GM19099 (cell line): ENCODE results near the gene RBM23.

Experiments
- POLR2A ChIP-seq: IDR thresholded peaks from 3 replicates; pipeline ENCODE4 v1.6.1; 2011; ENCODE audit warnings: low read depth; ENCODE audit not compliant: insufficient read length; ENCODE audit errors: extremely low read depth

Gene RBM23

DNA sequence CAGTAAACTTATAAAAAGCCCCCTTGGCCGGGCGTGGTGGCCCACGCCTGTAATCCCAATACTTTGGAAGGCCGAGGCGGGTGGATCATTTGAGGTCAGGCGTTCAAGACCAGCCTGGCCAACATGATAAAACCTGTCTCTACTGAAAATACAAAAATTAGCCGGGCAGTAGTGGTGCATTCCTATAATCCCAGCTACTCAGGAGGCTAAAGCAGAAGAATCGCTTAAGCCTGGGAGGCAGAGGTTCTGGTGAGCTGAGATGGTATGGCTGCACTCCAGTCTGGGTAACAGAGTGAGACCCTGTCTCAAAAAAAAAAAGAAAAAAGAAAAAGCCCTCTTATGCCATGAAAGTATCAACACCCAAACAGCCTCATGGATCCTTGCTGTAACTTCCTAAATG, 6.6 kb upstream of the RBM23 start:
- no peak for TF ChIP-seq POLR2A

- no peak for TF ChIP-seq POLR2A
Measured at GRCh38 chr14:22923746-22924145, 4.8 kb upstream of the RBM23 start.

DNA sequence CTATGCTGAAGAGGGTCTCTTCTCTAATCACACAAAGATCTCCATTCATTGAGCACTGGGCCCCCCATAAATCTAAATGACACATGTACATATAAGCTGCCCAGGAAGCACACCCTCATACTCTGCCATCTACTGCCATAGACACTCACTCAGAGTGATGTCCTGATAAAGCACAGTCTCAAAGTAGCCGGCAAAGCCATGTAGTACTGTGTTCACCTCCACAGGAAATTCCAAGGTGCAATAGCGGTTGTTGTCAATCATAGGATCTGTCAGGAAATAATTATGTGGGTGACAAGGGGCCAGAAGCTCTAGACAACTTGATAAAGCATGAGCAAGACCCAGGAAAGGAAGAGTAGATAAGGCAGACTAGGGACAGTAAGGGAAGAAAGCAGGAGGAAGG, 3.3 kb upstream of the RBM23 start:
- TF ChIP-seq POLR2A = no peak

- TF ChIP-seq POLR2A = no peak
Measured at GRCh38 chr14:22920697-22921096, 1.7 kb upstream of the RBM23 start.

DNA sequence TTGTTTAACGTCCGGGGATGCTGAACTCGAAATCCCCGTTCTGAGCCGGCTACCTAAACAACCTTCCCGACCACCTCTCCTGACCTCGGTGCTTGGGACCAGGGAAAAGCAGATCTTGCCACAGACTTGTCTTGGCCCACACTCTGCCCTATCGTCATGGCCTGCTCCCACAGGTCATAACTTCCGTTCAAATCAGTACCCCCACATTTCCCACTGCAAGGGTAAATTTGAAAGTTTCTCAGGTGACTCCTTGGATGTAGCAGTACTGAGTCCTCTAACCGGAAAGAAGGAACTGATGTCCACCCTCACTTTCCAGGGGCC, 612 bp upstream of the RBM23 start:
- TF ChIP-seq POLR2A = no peak

DNA sequence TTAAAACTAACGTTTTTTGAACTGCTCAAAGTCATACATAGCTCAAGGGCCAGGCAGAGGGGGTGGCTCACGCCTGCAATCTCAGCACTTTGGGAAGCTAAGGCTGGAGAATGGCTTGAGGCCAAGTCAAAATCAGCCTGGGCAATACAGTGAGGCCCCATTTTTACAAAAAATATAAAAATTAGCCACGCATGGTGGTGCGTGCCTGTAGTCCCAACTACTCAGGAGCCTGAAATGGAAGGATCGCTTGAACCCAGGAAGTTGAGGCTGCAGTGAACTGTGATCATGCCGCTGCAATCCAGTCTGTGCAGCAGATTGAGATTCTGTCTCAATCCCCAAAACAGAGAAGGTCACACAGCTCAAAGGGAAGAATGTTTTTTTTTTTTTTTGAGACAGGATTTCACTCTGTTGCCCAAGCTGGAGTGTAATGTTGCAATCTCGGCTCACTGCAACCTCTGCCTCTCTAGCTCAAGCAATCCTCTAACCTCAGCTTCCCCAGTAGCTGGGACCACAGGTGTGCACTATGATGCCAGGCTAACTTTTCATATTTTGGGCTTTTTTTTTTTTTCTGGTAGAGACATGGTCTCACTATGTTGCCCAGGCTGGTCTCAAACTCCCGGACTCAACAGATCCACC, 2.9 kb downstream of the RBM23 start:
- TF ChIP-seq POLR2A = no peak

DNA sequence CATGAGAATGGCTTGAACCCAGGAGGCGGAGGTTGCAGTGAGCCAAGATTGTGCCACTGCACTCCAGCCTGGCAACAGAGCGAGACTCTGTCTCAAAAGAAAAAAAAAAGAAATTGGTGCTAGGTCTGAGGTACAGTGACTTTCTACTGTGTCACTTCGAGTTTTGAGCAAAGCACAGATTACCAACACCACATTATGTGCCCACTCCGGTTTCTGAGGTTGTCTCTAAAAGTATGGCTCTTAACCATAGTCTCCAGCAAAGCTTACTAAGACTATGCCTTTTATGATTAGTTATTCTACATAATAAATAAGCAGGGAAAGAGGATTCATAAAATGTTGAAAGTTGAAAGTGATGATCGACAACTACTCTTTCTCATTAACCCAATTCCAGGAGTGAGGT, 8.0 kb downstream of the RBM23 start:
- no peak for TF ChIP-seq POLR2A

- no peak for TF ChIP-seq POLR2A
Measured at GRCh38 chr14:22908601-22909000, 10.3 kb downstream of the RBM23 start.

- no peak for TF ChIP-seq POLR2A
Measured at GRCh38 chr14:22907429-22907828, 11.5 kb downstream of the RBM23 start.

DNA sequence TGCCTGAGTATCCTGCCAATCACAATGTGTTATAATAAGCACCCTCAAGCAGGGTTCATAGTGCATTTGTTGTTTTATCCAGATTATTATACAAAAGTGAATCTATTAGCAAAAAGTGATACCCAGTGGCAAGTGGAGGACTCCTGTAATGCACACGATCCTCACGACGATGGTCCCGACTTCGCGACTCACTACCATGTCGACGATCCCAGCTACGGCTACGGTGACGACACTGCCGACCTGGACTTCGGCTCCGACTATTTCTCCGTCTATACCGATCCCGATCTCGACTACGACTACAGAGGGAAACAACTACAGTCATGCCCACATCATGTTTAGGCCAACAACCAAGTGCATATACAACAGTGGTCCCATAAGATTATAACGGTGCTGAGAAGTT, 12.9 kb downstream of the RBM23 start:
- no peak for TF ChIP-seq POLR2A

GRCh38 chr14:22905627-22906026, 13.3 kb downstream of the RBM23 start:
- TF ChIP-seq POLR2A = no peak

DNA sequence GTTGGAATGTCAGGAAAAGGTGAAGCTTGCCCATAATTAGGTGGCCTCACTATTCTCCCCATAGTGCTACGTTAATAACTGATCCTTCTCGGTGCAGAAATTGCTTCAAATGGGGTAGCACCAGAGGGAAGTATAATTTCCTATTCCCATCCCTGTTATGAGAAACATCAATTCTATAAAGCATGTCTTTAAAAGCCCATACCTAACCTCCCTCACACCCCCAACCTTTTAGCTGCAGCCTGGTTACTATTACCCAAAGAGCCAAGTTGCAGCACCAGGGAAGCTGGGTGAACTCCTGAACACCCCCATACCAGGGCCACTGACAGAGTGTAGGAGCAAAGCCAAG, 15.2 kb downstream of the RBM23 start:
- TF ChIP-seq POLR2A = no peak

DNA sequence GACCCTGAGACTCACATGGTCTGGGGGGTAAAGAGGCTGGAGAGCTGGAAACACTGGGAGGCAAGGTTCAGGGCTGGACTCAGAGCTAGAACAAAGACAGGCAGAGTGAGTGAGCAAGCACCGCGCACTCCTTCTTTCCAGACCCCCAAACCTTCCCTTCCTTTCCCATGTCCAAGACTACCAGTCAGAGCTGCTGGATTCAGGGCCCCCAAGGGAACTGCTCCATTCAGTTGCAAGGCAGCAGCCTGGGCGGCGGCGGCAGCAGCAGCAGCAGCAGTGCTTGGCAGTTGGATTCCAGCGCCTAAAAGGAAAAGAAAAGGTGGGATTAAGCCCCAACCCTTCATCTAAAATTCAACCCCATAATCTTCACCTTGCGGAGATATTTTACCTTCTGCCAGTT, 17.1 kb downstream of the RBM23 start:
- TF ChIP-seq POLR2A = no peak

DNA sequence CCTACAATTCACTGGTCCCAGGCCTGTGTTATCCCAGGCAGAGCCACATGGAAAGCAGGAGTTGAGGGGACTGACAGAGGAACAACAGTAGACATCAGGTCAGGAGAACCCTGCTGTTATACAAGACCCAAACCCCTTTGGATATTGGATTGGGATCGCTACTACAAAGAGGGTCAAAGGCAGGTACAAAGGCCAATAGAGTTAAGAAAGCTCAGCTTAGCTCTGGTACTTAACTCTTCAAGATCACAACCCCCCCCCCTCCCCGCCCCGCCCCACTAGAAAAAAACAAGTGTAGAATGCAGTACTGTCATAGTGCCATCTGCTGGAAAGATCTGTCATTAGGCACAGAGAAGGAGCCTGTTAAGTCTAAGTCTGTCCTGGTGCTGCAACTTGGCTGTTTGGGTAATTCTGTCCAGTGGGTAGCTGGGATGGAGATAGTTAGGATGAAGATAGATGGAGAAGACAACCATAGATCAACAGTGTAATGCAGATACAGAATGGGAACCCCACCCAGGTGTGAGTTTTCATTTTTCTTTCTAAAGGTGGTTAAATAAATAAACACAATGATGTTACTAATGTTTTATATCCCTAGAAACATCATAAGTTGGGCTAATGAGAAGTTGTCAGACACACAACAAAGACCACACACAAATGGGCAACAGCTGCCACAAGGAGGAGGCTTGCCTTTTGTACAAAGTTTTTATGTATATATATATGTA, 18.7 kb downstream of the RBM23 start:
- no peak for TF ChIP-seq POLR2A

DNA sequence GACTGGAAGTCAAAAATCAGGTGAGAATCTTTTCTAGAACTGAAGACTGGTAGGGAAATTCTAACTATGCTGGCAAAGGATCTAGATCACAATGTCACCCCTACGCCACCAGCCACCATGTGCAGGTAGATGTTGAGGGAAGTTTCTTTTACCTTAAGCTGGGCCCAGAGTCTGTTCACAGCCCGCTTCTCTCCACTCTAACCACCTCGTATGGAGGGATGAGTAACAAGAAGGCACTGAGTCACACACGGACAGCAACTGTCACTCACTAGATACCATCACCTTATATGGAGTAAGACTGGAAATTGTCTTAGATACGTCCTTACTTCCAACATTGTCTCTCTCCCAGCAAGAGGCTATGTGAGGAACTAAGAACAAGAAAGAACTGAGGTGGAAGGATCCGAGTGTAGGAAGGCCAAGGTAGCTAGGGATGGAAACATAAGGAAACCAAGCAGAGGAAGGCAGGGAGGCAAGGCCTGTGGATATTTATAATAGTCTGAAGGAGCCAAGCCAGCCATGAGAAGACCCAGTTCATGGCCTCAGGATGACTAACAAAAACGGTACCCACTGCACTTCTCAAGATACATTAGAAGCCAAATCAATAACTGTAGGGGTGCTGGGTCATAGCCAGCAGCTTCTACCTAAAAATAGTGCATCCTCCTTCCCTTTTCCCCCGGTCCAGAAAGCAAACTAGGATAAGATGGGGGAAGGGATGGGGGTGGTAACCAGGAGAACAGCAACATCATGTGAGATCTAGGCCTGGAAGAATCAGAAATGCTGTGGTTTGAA, 20.5 kb downstream of the RBM23 start:
- no peak for TF ChIP-seq POLR2A

DNA sequence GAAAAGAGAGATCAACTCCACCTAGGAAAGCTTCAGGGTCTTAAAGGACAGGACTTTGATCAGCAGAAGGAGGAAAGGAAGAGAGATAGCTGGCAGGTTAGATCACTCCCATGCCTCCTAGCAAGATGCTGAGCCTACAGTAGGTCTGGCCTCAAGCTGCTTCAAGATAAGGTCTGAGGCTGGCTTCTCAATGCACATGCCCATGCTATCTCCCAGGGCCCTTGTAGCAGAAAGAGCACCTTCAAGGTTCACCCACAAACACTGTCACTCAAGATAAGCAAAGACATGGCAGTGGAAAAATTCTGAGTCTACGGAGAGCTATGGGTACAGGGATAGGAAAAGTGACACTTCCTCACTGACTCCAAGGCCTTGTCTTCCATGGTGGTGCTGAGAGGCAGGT, 21.6 kb downstream of the RBM23 start:
- TF ChIP-seq POLR2A = no peak

DNA sequence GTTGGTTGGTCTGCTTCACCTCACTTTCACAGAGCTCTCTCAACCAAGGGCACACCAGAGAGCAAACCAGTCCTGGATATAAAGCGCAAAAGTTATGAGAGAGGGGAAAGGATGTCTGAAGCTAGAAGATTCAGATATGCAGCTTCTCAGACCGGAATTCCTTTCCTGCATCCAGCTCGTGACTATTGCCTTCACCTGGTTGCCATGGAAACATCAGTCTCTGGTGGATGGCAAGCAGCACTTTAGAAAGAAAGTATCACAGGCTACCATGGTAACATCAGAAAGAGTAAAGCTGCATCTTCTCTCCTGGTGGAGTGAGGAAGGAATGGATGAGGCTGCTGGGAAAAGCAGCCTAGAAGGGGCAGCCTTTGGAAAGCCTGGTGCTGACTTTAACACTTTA, 22.2 kb downstream of the RBM23 start:
- no peak for TF ChIP-seq POLR2A

GRCh38 chr14:22896356-22896755, 22.6 kb downstream of the RBM23 start:
- no peak for TF ChIP-seq POLR2A
